Trophoblast cell (in vitro differentiated cells and primary cell): ENCODE data around the gene METTL5. TPM values are rescaled to one million over a fixed set of nuclear protein-coding genes. Genes with fewer than 3 reads are reported as not detected.
"Not testable (repeated sequence)": the region's sequence is repeated elsewhere in the genome, so short reads cannot be mapped to it uniquely, and the experiment has no call there.

Experiments used
- DNase-seq, 2 donors: peaks; one replicate each; pipeline ENCODE4 v3.0.0-alpha.2; 2016
- H2AFZ ChIP-seq: 2 replicates; pipeline ENCODE4 v1.6.1; 2013; ENCODE audit warnings: low read length, moderate library complexity, mild to moderate bottlenecking; ENCODE audit not compliant: insufficient read depth, poor library complexity
- H2AK5ac ChIP-seq: 2 replicates; pipeline ENCODE4 v1.6.1; 2013; ENCODE audit warnings: mild to moderate bottlenecking, low read length
- H2BK120ac ChIP-seq: 2 replicates; pipeline ENCODE4 v1.6.1; 2013; ENCODE audit warnings: low read length, mild to moderate bottlenecking, moderate library complexity; ENCODE audit not compliant: insufficient read depth, poor library complexity
- H2BK12ac ChIP-seq: 2 replicates; pipeline ENCODE4 v1.6.1; 2013; ENCODE audit warnings: mild to moderate bottlenecking, low read length, moderate library complexity
- H2BK5ac ChIP-seq: 2 replicates; pipeline ENCODE4 v1.6.1; 2013; ENCODE audit warnings: low read length, low read depth, moderate library complexity, mild to moderate bottlenecking; ENCODE audit not compliant: poor library complexity
- H3K14ac ChIP-seq: 2 replicates; pipeline ENCODE4 v1.6.1; 2013; ENCODE audit warnings: mild to moderate bottlenecking, low read length
- H3K18ac ChIP-seq: 2 replicates; pipeline ENCODE4 v1.6.1; 2013; ENCODE audit warnings: mild to moderate bottlenecking, low read length
- H3K23ac ChIP-seq: 2 replicates; pipeline ENCODE4 v1.6.1; 2013; ENCODE audit warnings: low read length
- H3K27ac ChIP-seq: 2 replicates; pipeline ENCODE4 v1.5.1; 2013; ENCODE audit warnings: low read depth, mild to moderate bottlenecking, inconsistent platforms, low read length, moderate library complexity
- H3K27me3 ChIP-seq: 2 replicates; pipeline ENCODE4 v1.6.1; 2013; ENCODE audit warnings: inconsistent platforms, mild to moderate bottlenecking, low read length, moderate library complexity; ENCODE audit not compliant: insufficient read depth
- H3K36me3 ChIP-seq, 2 experiments: 1 replicate in 1 of 2; 2 replicates in 1 of 2; pipeline ENCODE4 v1.6.1; 2013; ENCODE audit warnings: low read length in 2 of 2, mild to moderate bottlenecking in 2 of 2, moderate library complexity in 1 of 2; ENCODE audit not compliant: insufficient read depth in 2 of 2, control insufficient read depth in 1 of 2
- H3K4ac ChIP-seq: 2 replicates; pipeline ENCODE4 v1.6.1; 2013; ENCODE audit warnings: low read depth, mild to moderate bottlenecking, low read length, moderate library complexity
- H3K4me1 ChIP-seq, 2 experiments: 1 replicate in 1 of 2; 2 replicates in 1 of 2; pipeline ENCODE4 v1.6.1; 2013; ENCODE audit warnings: low read length in 2 of 2, mild to moderate bottlenecking in 2 of 2, moderate library complexity in 1 of 2; ENCODE audit not compliant: insufficient read depth in 2 of 2, control insufficient read depth in 1 of 2
- H3K4me2 ChIP-seq: 2 replicates; pipeline ENCODE4 v1.6.1; 2013; ENCODE audit warnings: inconsistent platforms, mild to moderate bottlenecking, low read length, moderate library complexity
- H3K4me3 ChIP-seq: 2 replicates; pipeline ENCODE4 v1.5.1; 2013; ENCODE audit warnings: mild to moderate bottlenecking, low read depth, low read length, inconsistent platforms
- H3K79me1 ChIP-seq: one replicate; pipeline ENCODE4 v1.6.1; 2013; ENCODE audit warnings: low read length
- H3K79me2 ChIP-seq: 2 replicates; pipeline ENCODE4 v1.6.1; 2013; ENCODE audit warnings: low read length, mild to moderate bottlenecking; ENCODE audit not compliant: control insufficient read depth, insufficient read depth, poor library complexity
- H3K9ac ChIP-seq: 2 replicates; pipeline ENCODE4 v1.6.1; 2013; ENCODE audit warnings: mild to moderate bottlenecking, low read length
- H3K9me3 ChIP-seq: 2 replicates; pipeline ENCODE4 v1.6.1; 2013; ENCODE audit warnings: low read depth, mild to moderate bottlenecking, control low read depth, inconsistent platforms, low read length; ENCODE audit not compliant: insufficient read depth
- H4K12ac ChIP-seq: 2 replicates; pipeline ENCODE4 v1.6.1; 2013; ENCODE audit warnings: low read depth, mild to moderate bottlenecking, low read length, moderate library complexity
- H4K8ac ChIP-seq: 2 replicates; pipeline ENCODE4 v1.6.1; 2013; ENCODE audit warnings: low read depth, mild to moderate bottlenecking, low read length, moderate library complexity
- H4K91ac ChIP-seq: one replicate; pipeline ENCODE4 v1.6.1; 2013; ENCODE audit warnings: low read depth, mild to moderate bottlenecking, low read length, moderate library complexity
- WGBS: extraction: QIAGEN DNeasy Blood & Tissue Kit; methylation state at CpG from one replicate; pipeline ENCODE4 v1.1.7; 2013; ENCODE audit warnings: missing lambda C conversion rate; ENCODE audit not compliant: insufficient read length, insufficient coverage; ENCODE audit errors: extremely low coverage; 5-methylcytosine and 5-hydroxymethylcytosine counted together
- polyA plus RNA-seq: library from polyadenylated mRNA; stranded (reverse); fragments of 200-250 nt; gene quantifications from 2 replicates; pipeline ENCODE4 v1.2.3, GENCODE V29; 2013

The METTL5 gene
- polyA plus RNA-seq: 69.4 and 70.3 TPM in 2 replicates

- Histone ChIP-seq H2BK120ac (peak within 1 kb of the TSS; percentile 73), H3K27me3 (no peaks in the 10 kb centered on the region), H3K4ac (peak within 1 kb of the TSS; percentile 85), H4K91ac (peak within 1 kb of the TSS; percentile 79), H3K4me2 (peak within 1 kb of the TSS; percentile 88), H3K4me1 (peaks cover 3% of the 10 kb centered on the region in 2 experiments), H2AFZ (peak within 1 kb of the TSS; percentile 86), H2BK12ac (no peak within 1 kb of the TSS), H3K36me3 (peaks cover 4 to 6% of the 10 kb centered on the region in 2 experiments), H3K79me2 (peaks cover 8% of the 10 kb centered on the region), H3K9me3 (no peaks in the 10 kb centered on the region), H2AK5ac (no peak within 1 kb of the TSS), H4K12ac (peak within 1 kb of the TSS; percentile 89), H3K14ac (peak within 1 kb of the TSS; percentile 94), H4K8ac (peak within 1 kb of the TSS; percentile 95), H3K9ac (peak within 1 kb of the TSS; percentile 75), H3K23ac (no peak within 1 kb of the TSS), H3K27ac (no peak within 1 kb of the TSS), H3K18ac (no peak within 1 kb of the TSS), H3K79me1 (peaks cover 10% of the 10 kb centered on the region), H3K4me3 (peak within 1 kb of the TSS; percentile 91), H2BK5ac (no peak within 1 kb of the TSS)
- peak; percentile 93 to 94 for DNase-seq
- WGBS: no CpG with 5 or more reads among the region's 61 CpGs
Measured at GRCh38 chr2:169824373-169825333, at the start of gene METTL5. TSS of gene METTL5 (minus strand) at chr2:169824905. CDS start at chr2:169824597, 308 bp downstream.

- no peaks in the 10 kb centered on the region for H3K79me2 ChIP-seq
- no peak overlapping the region for H3K18ac ChIP-seq
- H3K79me1 ChIP-seq: no peaks in the 10 kb centered on the region
- H3K4me2 ChIP-seq: no peak overlapping the region
- no peak overlapping the region for H2BK5ac ChIP-seq
- H3K23ac ChIP-seq: no peak overlapping the region
- H4K91ac ChIP-seq: no peak overlapping the region
- DNase-seq: no peak
- no peak overlapping the region for H3K27ac ChIP-seq
- H3K4me3 ChIP-seq: no peak overlapping the region
- no peak overlapping the region for H2AK5ac ChIP-seq
- H3K9ac ChIP-seq: no peak overlapping the region
- no peak overlapping the region for H2BK12ac ChIP-seq
- H3K14ac ChIP-seq: no peak overlapping the region
- H4K12ac ChIP-seq: no peak overlapping the region
- no peak overlapping the region for H2BK120ac ChIP-seq
- H3K4me1 ChIP-seq: peaks cover 0 to 1% of the 10 kb centered on the region in 2 experiments
- H2AFZ ChIP-seq: no peak overlapping the region
- H3K36me3 ChIP-seq: no peaks in the 10 kb centered on the region
- no peaks in the 10 kb centered on the region for H3K9me3 ChIP-seq
- H4K8ac ChIP-seq: no peak overlapping the region
- WGBS: no CpG with 5 or more reads among the region's 1 CpG
- no peak overlapping the region for H3K4ac ChIP-seq
- no peaks in the 10 kb centered on the region for H3K27me3 ChIP-seq
Measured at GRCh38 chr2:169871994-169872393, 47.3 kb upstream of the METTL5 start.

GRCh38 chr2:169871369-169871768, 46.7 kb upstream of the METTL5 start:
- not testable (repeated sequence) for H3K79me1 ChIP-seq, H3K27me3 ChIP-seq, H4K8ac ChIP-seq, H3K14ac ChIP-seq, H3K79me2 ChIP-seq, H2AFZ ChIP-seq, H3K18ac ChIP-seq, H3K4me3 ChIP-seq, H2AK5ac ChIP-seq, H3K9me3 ChIP-seq, H2BK120ac ChIP-seq, H3K4ac ChIP-seq, H2BK12ac ChIP-seq, H3K23ac ChIP-seq, H4K12ac ChIP-seq, H3K9ac ChIP-seq, H3K4me1 ChIP-seq, H3K27ac ChIP-seq, H3K36me3 ChIP-seq, H3K4me2 ChIP-seq, H2BK5ac ChIP-seq, DNase-seq, H4K91ac ChIP-seq
- no CpG with 5 or more reads among the region's 9 CpGs for WGBS

- Histone ChIP-seq H3K36me3 (no peaks in the 10 kb centered on the region), H2BK12ac (no peak overlapping the region), H4K91ac (no peak overlapping the region), H3K14ac (no peak overlapping the region), H4K8ac (no peak overlapping the region), H2AK5ac (no peak overlapping the region), H2BK120ac (no peak overlapping the region), H3K4me3 (no peak overlapping the region), H3K9me3 (no peaks in the 10 kb centered on the region), H4K12ac (no peak overlapping the region), H3K9ac (no peak overlapping the region), H3K27ac (no peak overlapping the region), H3K23ac (no peak overlapping the region), H3K4ac (no peak overlapping the region), H2AFZ (no peak overlapping the region), H3K4me2 (no peak overlapping the region), H2BK5ac (no peak overlapping the region), H3K27me3 (no peaks in the 10 kb centered on the region), H3K79me1 (no peaks in the 10 kb centered on the region), H3K18ac (no peak overlapping the region), H3K79me2 (no peaks in the 10 kb centered on the region), H3K4me1 (no peaks in the 10 kb centered on the region)
- WGBS: no CpG with 5 or more reads among the region's 7 CpGs
- DNase-seq: no peak
Measured at GRCh38 chr2:169868951-169869350, 44.2 kb upstream of the METTL5 start.
